ENCODE results near the gene HAP1. TPM values are rescaled to one million over a fixed set of nuclear protein-coding genes. Genes with fewer than 3 reads are reported as not detected.

HAP1 gene
- total and polyA plus RNA-seq, 11 donors: 0.07 to 0.35 (median 0.10) TPM; not detected in 6

- H3K36me3 ChIP-seq: peaks cover 9 to 98% (median 91%) of the 10 kb centered on the region in 9 donors
Observed at GRCh38 chr17:41758601-41759000, 24.2 kb upstream of the HAP1 start.

GRCh38 chr17:41754066-41754465 is 19.6 kb upstream of the HAP1 start:
- Histone ChIP-seq H3K27me3 (no peaks in the 10 kb centered on the region), H3K27ac (no peak overlapping the region), H3K36me3 (peaks cover 6 to 53% (median 48%) of the 10 kb centered on the region in 9 donors), H3K4me3 (no peak overlapping the region), H3K9me3 (no peaks in the 10 kb centered on the region), H3K4me1 (peaks cover 0 to 2% (median 0%) of the 10 kb centered on the region in 12 donors)
- 80 to 84% (median 82%) methylated on average over 11 to 12 of the region's 12 CpGs for WGBS, 4 donors
- no peak for DNase-seq
- intact Hi-C loops (cut with DNase I): no loop called here
- peak in 2 of 4 donors; percentile 5 to 8 for ATAC-seq
- TF ChIP-seq POLR2A (IDR thresholded peaks at IDR 0.05): no peak
- no peak for TF ChIP-seq CTCF (IDR thresholded peaks at IDR 0.05)

More at GRCh38 chr17:41758601-41759000, 24.2 kb upstream of the HAP1 start:
- Histone ChIP-seq H3K4me3 (no peak overlapping the region), H3K27me3 (no peaks in the 10 kb centered on the region), H3K9me3 (no peaks in the 10 kb centered on the region), H3K4me1 (no peaks in the 10 kb centered on the region), H3K27ac (no peak overlapping the region)
- intact Hi-C loops (cut with DNase I): no loop called here
- no peak for TF ChIP-seq CTCF (IDR thresholded peaks at IDR 0.05)
- no peak for TF ChIP-seq POLR2A (IDR thresholded peaks at IDR 0.05)
- WGBS, 4 donors: 50 to 84% (median 69%) methylated on average over 9 of the region's 9 CpGs
- DNase-seq (no peak), ATAC-seq (no peak)

- Histone ChIP-seq H3K27ac (no peak overlapping the region), H3K4me3 (no peak overlapping the region), H3K4me1 (peaks cover 0 to 2% (median 0%) of the 10 kb centered on the region in 12 donors), H3K9me3 (no peaks in the 10 kb centered on the region), H3K36me3 (peaks cover 0 to 26% (median 20%) of the 10 kb centered on the region in 9 donors), H3K27me3 (no peaks in the 10 kb centered on the region)
- ATAC-seq: no peak
- WGBS, 4 donors: 64 to 99% (median 79%) methylated on average over 3 of the region's 3 CpGs
- DNase-seq: no peak
- intact Hi-C loops (cut with DNase I): no loop called here
- TF ChIP-seq CTCF (IDR thresholded peaks at IDR 0.05) (no peak), POLR2A (IDR thresholded peaks at IDR 0.05) (no peak)
Observed at GRCh38 chr17:41751288-41751687, 16.8 kb upstream of the HAP1 start.

- intact Hi-C loops (cut with DNase I): no loop called here
- H3K4me3 ChIP-seq: no peak overlapping the region
- no peak for DNase-seq
- 71 to 75% (median 74%) methylated on average over 4 of the region's 4 CpGs for WGBS, 4 donors
- no peak for ATAC-seq
- peaks cover 0 to 22% (median 16%) of the 10 kb centered on the region in 9 donors for H3K36me3 ChIP-seq
- peaks cover 0 to 2% (median 0%) of the 10 kb centered on the region in 12 donors for H3K4me1 ChIP-seq
- no peak overlapping the region for H3K27ac ChIP-seq
- no peaks in the 10 kb centered on the region for H3K9me3 ChIP-seq
- no peaks in the 10 kb centered on the region for H3K27me3 ChIP-seq
- TF ChIP-seq CTCF (IDR thresholded peaks at IDR 0.05): no peak
- no peak for TF ChIP-seq POLR2A (IDR thresholded peaks at IDR 0.05)
Observed at GRCh38 chr17:41750862-41751261, 16.4 kb upstream of the HAP1 start.

Measured in heart left ventricle (tissue), 16 donors.